Measurements from ENCODE around the gene CYP46A1.

DNA sequence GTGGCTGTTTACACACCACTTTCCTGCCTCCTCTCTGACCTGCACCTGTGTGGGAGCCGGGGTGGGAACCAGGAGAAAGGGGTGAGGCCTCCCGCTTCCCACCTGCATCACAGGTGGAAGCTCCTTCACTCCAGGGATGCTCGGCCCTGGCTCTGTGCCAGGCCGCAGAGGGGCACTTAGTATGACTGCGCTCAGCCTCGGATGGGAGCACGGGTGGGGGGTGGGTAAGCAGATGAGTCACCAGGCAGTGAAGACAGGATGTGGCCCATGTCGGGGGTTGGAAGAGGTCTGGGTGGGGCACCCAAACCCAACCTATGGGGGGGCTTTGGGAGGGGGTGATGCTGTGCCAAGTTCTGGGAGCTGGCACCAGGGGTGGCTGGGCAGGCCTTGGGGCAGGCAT is 7.4 kb upstream of the CYP46A1 start:
- TF ChIP-seq, protein P1, sequence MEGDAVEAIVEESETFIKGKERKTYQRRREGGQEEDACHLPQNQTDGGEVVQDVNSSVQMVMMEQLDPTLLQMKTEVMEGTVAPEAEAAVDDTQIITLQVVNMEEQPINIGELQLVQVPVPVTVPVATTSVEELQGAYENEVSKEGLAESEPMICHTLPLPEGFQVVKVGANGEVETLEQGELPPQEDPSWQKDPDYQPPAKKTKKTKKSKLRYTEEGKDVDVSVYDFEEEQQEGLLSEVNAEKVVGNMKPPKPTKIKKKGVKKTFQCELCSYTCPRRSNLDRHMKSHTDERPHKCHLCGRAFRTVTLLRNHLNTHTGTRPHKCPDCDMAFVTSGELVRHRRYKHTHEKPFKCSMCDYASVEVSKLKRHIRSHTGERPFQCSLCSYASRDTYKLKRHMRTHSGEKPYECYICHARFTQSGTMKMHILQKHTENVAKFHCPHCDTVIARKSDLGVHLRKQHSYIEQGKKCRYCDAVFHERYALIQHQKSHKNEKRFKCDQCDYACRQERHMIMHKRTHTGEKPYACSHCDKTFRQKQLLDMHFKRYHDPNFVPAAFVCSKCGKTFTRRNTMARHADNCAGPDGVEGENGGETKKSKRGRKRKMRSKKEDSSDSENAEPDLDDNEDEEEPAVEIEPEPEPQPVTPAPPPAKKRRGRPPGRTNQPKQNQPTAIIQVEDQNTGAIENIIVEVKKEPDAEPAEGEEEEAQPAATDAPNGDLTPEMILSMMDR (IDR thresholded peaks at IDR 0.05; ENCODE audit: low read depth, low read length, missing input control) = no peak
- TF ChIP-seq RAD21 (IDR thresholded peaks at IDR 0.05) (no peak), HNF4A (conservative IDR thresholded peaks at IDR 0.05) (no peak), HNF4G (IDR thresholded peaks at IDR 0.05) (no peak)
- TF ChIP-seq, protein P2, sequence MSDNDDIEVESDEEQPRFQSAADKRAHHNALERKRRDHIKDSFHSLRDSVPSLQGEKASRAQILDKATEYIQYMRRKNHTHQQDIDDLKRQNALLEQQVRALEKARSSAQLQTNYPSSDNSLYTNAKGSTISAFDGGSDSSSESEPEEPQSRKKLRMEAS (IDR thresholded peaks at IDR 0.05) = no peak

All from liver (tissue), 3 donors.